Breast epithelium (tissue), 4 donors: ENCODE data around the gene OR4K15. TPM values are rescaled to one million over a fixed set of nuclear protein-coding genes. Genes with fewer than 3 reads are reported as not detected.

Experiments used
- DNase-seq, 2 donors: peaks; one replicate each; pipeline ENCODE4 v3.0.0-alpha.2; 2019; ENCODE audit warnings: low spot score in 2 of 2
- H3K27ac ChIP-seq, 2 donors: fragments of 200-600 bp; sonication (generic) in 1 of 2; one replicate each; pipeline ENCODE4 v1.5.1; 2016 to 2019; ENCODE audit warnings: mild to moderate bottlenecking in 1 of 2
- H3K27me3 ChIP-seq, 2 donors: fragments of 200-600 bp; sonication (generic) in 1 of 2; one replicate each; pipeline versions ENCODE4 v1.5.1 to v1.6.0; 2017 to 2019; ENCODE audit warnings: control low read depth in 1 of 2, mild to moderate bottlenecking in 1 of 2
- H3K36me3 ChIP-seq: fragments of 200-600 bp; one replicate; pipeline ENCODE4 v1.5.1; 2019
- H3K4me1 ChIP-seq, 2 donors: fragments of 200-600 bp; sonication (generic); one replicate each; pipeline ENCODE4 v1.5.1; 2016 to 2019; ENCODE audit warnings: control low read depth in 1 of 2
- H3K4me3 ChIP-seq, 3 donors: fragments of 200-600 bp; sonication (generic); 1 replicate in 2 of 3; 2 replicates in 1 of 3; pipeline ENCODE4 v1.5.1; 2016 to 2019; ENCODE audit warnings: mild to moderate bottlenecking in 3 of 3, moderate library complexity in 2 of 3
- H3K9me3 ChIP-seq, 2 donors: fragments of 200-600 bp; sonication (generic) in 1 of 2; one replicate each; pipeline ENCODE4 v1.5.1; 2016 to 2019; ENCODE audit warnings: control low read depth in 1 of 2
- CTCF ChIP-seq, 3 donors: fragments of 450-650 bp; IDR thresholded peaks; one replicate each; pipeline ENCODE4 v1.5.1; 2016 to 2017; ENCODE audit warnings: antibody characterized with exemption in 3 of 3, mild to moderate bottlenecking in 3 of 3, moderate library complexity in 3 of 3
- POLR2A ChIP-seq: fragments of 450-650 bp; IDR thresholded peaks from one replicate; pipeline ENCODE4 v1.6.1; 2016; ENCODE audit warnings: antibody characterized with exemption, mild to moderate bottlenecking, moderate library complexity
- POLR2AphosphoS5 ChIP-seq, 3 donors: sonication (generic); formaldehyde crosslinking; IDR thresholded peaks; one replicate each; pipeline ENCODE4 v1.6.1; 2017; ENCODE audit warnings: antibody characterized with exemption in 3 of 3
- intact Hi-C: fragments of 100-400 bp; cut with DNase I; formaldehyde crosslinking; loops from one replicate; pipeline ENCODE4 v1.15.1; 2023; ENCODE audit warnings: low total_unique reads
- total RNA-seq, 3 donors: library from RNA; depleted of rRNA; stranded (reverse); fragments of >200 nt; gene quantifications; one replicate each; pipeline ENCODE4 v1.1.0, GENCODE V29; 2016

The OR4K15 gene
- total RNA-seq, 3 donors from 2014 or later = not detected

- Histone ChIP-seq H3K4me1 (no peaks in the 10 kb centered on the region), H3K9me3 (peaks cover 0 to 2% of the 10 kb centered on the region in 2 donors), H3K36me3 (no peaks in the 10 kb centered on the region), H3K27ac (no peak within 1 kb of the TSS), H3K27me3 (no peaks in the 10 kb centered on the region), H3K4me3 (no peak within 1 kb of the TSS)
- DNase-seq = no peak
- intact Hi-C loops = no loop called here
- TF ChIP-seq POLR2AphosphoS5 (IDR thresholded peaks at IDR 0.05) (no peak), CTCF (IDR thresholded peaks at IDR 0.05) (no peak), POLR2A (no peak)
These were observed 44.0 kb downstream of the OR4K15 start, which contains the start of gene OR4K14 for GRCh38 chr14:20019257-20019865. Gene OR4K14 (minus strand): TSS chr14:20019307. CDS start chr14:20015193, 4,114 bp downstream.

Other genes starting within 250 kb of the OR4K15 start
- not detected for gene OR4Q3, start 232.0 kb upstream of the OR4K15 start, total RNA-seq
- gene OR4M1, start 202.1 kb upstream of the OR4K15 start, total RNA-seq = not detected
- not detected for gene OR4N2, start 171.8 kb upstream of the OR4K15 start, total RNA-seq
- not detected for gene OR4K2, start 100.4 kb upstream of the OR4K15 start, total RNA-seq
- not detected for gene OR4K5, start 55.0 kb upstream of the OR4K15 start, total RNA-seq
- gene OR4K1, start 44.7 kb upstream of the OR4K15 start, total RNA-seq = not detected
- gene OR4Q2, start 26.6 kb downstream of the OR4K15 start, total RNA-seq = not detected
- not detected for gene OR4K14, start 43.7 kb downstream of the OR4K15 start, total RNA-seq
- gene OR4K13, start 60.4 kb downstream of the OR4K15 start, total RNA-seq = not detected
- gene OR4L1, start 84.5 kb downstream of the OR4K15 start, total RNA-seq = not detected
- not detected for gene OR4K17, start 135.1 kb downstream of the OR4K15 start, total RNA-seq
- gene OR4N5, start 163.2 kb downstream of the OR4K15 start, total RNA-seq = not detected
- not detected for gene OR11G2, start 215.3 kb downstream of the OR4K15 start, total RNA-seq
- not detected for gene OR11H6, start 248.1 kb downstream of the OR4K15 start, total RNA-seq